Liver (tissue), 3 donors: ENCODE results near the gene DUSP10.

ENCODE experiments used
- CTCF ChIP-seq: fragments of 150-350 bp; IDR thresholded peaks from 2 replicates; pipeline ENCODE4 v1.5.1; 2017; ENCODE audit warnings: improper control_type of control experiment, low read depth, low read length; ENCODE audit not compliant: missing input control
- GABPA ChIP-seq, 2 donors: IDR thresholded peaks in 1 of 2; conservative IDR thresholded peaks in 1 of 2; 2 replicates each; pipeline ENCODE4 v1.6.1; 2016; ENCODE audit warnings: antibody characterized with exemption in 2 of 2, mild to moderate bottlenecking in 1 of 2, moderate library complexity in 1 of 2
- JUND ChIP-seq, 2 donors: IDR thresholded peaks; 2 replicates each; pipeline ENCODE4 v1.6.1; 2016; ENCODE audit warnings: antibody characterized with exemption in 2 of 2
- MAX ChIP-seq: IDR thresholded peaks from 2 replicates; pipeline ENCODE4 v1.6.1; 2016; ENCODE audit warnings: antibody characterized with exemption
- RAD21 ChIP-seq, 2 donors: IDR thresholded peaks; 2 replicates each; pipeline ENCODE4 v1.6.1; 2016; ENCODE audit warnings: antibody characterized with exemption in 2 of 2, mild to moderate bottlenecking in 2 of 2
- SP1 ChIP-seq: IDR thresholded peaks from 2 replicates; pipeline ENCODE4 v1.6.1; 2018; ENCODE audit warnings: antibody characterized with exemption, mild to moderate bottlenecking
- TAF1 ChIP-seq: conservative IDR thresholded peaks from 2 replicates; pipeline ENCODE4 v1.6.1; 2016; ENCODE audit warnings: antibody characterized with exemption, mild to moderate bottlenecking
- YY1 ChIP-seq: IDR thresholded peaks from 2 replicates; pipeline ENCODE4 v1.6.1; 2016; ENCODE audit warnings: antibody characterized with exemption, mild to moderate bottlenecking
- TF ChIP-seq, protein P1 (sequence below): IDR thresholded peaks from 2 replicates; pipeline ENCODE4 v1.6.1; 2016; ENCODE audit warnings: antibody characterized with exemption
- TF ChIP-seq, protein P2 (sequence below): IDR thresholded peaks from 2 replicates; pipeline ENCODE4 v1.6.1; 2016; ENCODE audit warnings: antibody characterized with exemption
- donor health status: healthy.
- donor health status: healthy.

- TF ChIP-seq MAX = no peak
- no peak for TF ChIP-seq GABPA (IDR thresholded peaks at IDR 0.05 in 1 of 2, conservative IDR thresholded peaks at IDR 0.05 in 1 of 2)
- TF ChIP-seq CTCF = no peak
- no peak for TF ChIP-seq SP1
- TF ChIP-seq, protein P1, sequence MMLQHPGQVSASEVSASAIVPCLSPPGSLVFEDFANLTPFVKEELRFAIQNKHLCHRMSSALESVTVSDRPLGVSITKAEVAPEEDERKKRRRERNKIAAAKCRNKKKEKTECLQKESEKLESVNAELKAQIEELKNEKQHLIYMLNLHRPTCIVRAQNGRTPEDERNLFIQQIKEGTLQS = no peak
- TF ChIP-seq YY1 = no peak
- no peak for TF ChIP-seq JUND (IDR thresholded peaks at IDR 0.05)
- TF ChIP-seq, protein P2, sequence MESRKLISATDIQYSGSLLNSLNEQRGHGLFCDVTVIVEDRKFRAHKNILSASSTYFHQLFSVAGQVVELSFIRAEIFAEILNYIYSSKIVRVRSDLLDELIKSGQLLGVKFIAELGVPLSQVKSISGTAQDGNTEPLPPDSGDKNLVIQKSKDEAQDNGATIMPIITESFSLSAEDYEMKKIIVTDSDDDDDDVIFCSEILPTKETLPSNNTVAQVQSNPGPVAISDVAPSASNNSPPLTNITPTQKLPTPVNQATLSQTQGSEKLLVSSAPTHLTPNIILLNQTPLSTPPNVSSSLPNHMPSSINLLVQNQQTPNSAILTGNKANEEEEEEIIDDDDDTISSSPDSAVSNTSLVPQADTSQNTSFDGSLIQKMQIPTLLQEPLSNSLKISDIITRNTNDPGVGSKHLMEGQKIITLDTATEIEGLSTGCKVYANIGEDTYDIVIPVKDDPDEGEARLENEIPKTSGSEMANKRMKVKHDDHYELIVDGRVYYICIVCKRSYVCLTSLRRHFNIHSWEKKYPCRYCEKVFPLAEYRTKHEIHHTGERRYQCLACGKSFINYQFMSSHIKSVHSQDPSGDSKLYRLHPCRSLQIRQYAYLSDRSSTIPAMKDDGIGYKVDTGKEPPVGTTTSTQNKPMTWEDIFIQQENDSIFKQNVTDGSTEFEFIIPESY = no peak
- no peak for TF ChIP-seq TAF1
- TF ChIP-seq RAD21 (IDR thresholded peaks at IDR 0.05) = no peak
Measured at GRCh38 chr1:221729771-221730330, 12.0 kb downstream of the DUSP10 start.
